Spleen (tissue), 7 donors: ENCODE measurements around the gene C5orf24.

ENCODE experiments used
- POLR2AphosphoS5 ChIP-seq, 3 donors: sonication (generic); formaldehyde crosslinking; IDR thresholded peaks; one replicate each; pipeline ENCODE4 v1.5.1; 2017; ENCODE audit warnings: antibody characterized with exemption in 3 of 3
- TF ChIP-seq, protein P1 (sequence below), 11 experiments: fragments of 200-600 bp in 7 of 11; fragments of 450-650 bp in 4 of 11; sonication (generic) in 4 of 11; IDR thresholded peaks in 8 of 11; conservative IDR thresholded peaks in 3 of 11; 1 replicate in 7 of 11; 2 replicates in 4 of 11; pipeline versions ENCODE4 v1.4.0 to v1.8.0; 2016 to 2021; ENCODE audit warnings: antibody characterized with exemption in 11 of 11, inconsistent platforms in 4 of 11, mild to moderate bottlenecking in 1 of 11
- donor health status: DM: no; HTN: no; CAD: no; lungs with moderate emphysema.
- donor health status: DM: no; HTN: no; CAD: no.
- donor health status: DM: no; HTN: no; CAD: no.

DNA sequence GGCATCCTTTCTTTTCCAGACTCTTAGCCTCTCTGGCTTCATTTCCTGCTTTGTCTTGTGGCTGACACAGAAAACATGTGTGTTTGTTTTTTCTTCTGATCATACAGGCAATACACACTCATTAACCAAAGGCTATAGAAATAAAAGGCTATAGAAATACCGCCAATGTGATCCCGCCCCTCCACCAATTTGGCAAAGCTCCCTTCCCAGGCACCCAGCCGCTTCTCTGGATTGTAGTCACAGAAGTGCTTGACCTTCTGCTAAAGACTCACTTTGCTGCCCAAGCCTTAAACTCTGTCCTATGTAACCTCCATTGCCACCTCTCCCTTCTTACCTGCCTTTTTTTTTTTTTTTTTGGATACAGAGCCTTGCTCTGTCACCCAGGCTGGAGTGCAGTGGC is 33.7 kb downstream of the C5orf24 start:
- TF ChIP-seq, protein P1, sequence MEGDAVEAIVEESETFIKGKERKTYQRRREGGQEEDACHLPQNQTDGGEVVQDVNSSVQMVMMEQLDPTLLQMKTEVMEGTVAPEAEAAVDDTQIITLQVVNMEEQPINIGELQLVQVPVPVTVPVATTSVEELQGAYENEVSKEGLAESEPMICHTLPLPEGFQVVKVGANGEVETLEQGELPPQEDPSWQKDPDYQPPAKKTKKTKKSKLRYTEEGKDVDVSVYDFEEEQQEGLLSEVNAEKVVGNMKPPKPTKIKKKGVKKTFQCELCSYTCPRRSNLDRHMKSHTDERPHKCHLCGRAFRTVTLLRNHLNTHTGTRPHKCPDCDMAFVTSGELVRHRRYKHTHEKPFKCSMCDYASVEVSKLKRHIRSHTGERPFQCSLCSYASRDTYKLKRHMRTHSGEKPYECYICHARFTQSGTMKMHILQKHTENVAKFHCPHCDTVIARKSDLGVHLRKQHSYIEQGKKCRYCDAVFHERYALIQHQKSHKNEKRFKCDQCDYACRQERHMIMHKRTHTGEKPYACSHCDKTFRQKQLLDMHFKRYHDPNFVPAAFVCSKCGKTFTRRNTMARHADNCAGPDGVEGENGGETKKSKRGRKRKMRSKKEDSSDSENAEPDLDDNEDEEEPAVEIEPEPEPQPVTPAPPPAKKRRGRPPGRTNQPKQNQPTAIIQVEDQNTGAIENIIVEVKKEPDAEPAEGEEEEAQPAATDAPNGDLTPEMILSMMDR (IDR thresholded peaks at IDR 0.05 in 8 of 11, conservative IDR thresholded peaks at IDR 0.05 in 3 of 11) = no peak
- no peak for TF ChIP-seq POLR2AphosphoS5 (IDR thresholded peaks at IDR 0.05)
